MM.1S (cell line): ENCODE data around the gene TRAF3.

ENCODE experiments used
- DNase-seq: peaks from one replicate; pipeline ENCODE4 v3.0.0-alpha.2; 2015
- H2AFZ ChIP-seq: fragments of 300-600 bp; sonication (generic); 2 replicates; pipeline ENCODE4 v1.6.0; 2016; ENCODE audit warnings: antibody characterized with exemption, low read length
- H3F3A ChIP-seq: fragments of 300-600 bp; sonication (generic); 2 replicates; pipeline ENCODE4 v1.6.1; 2016; ENCODE audit warnings: mild to moderate bottlenecking, antibody characterized with exemption, low read length, moderate library complexity, mixed read lengths; ENCODE audit not compliant: insufficient read depth
- H3K27ac ChIP-seq: fragments of 300-600 bp; sonication (generic); 2 replicates; pipeline ENCODE4 v1.5.1; 2016; ENCODE audit warnings: mild to moderate bottlenecking, low read length
- H3K27me3 ChIP-seq: fragments of 300-600 bp; sonication (generic); replicated peaks from 2 replicates; pipeline ENCODE4 v1.6.0; 2016; ENCODE audit warnings: low read length; ENCODE audit not compliant: insufficient read depth
- H3K36me3 ChIP-seq: fragments of 300-600 bp; sonication (generic); replicated peaks from 2 replicates; pipeline ENCODE4 v1.6.1; 2016; ENCODE audit warnings: mild to moderate bottlenecking, low read length, mixed read lengths; ENCODE audit not compliant: insufficient read depth
- H3K4me1 ChIP-seq: fragments of 300-600 bp; sonication (generic); 2 replicates; pipeline ENCODE4 v1.6.1; 2016; ENCODE audit warnings: low read length, mixed read lengths
- H3K4me2 ChIP-seq: fragments of 300-600 bp; sonication (generic); 2 replicates; pipeline ENCODE4 v1.6.0; 2016; ENCODE audit warnings: low read depth, low read length
- H3K4me3 ChIP-seq: fragments of 300-600 bp; sonication (generic); 2 replicates; pipeline ENCODE4 v1.5.1; 2016; ENCODE audit warnings: low read length, mixed read lengths
- H3K79me2 ChIP-seq: fragments of 300-600 bp; sonication (generic); 2 replicates; pipeline ENCODE4 v1.6.1; 2016; ENCODE audit warnings: mixed run types, low read length, mixed read lengths
- H3K9ac ChIP-seq: fragments of 300-600 bp; sonication (generic); 2 replicates; pipeline ENCODE4 v1.6.1; 2016; ENCODE audit warnings: low read length, mixed read lengths
- H3K9me2 ChIP-seq: fragments of 300-600 bp; sonication (generic); replicated peaks from 2 replicates; pipeline ENCODE4 v1.6.1; 2016; ENCODE audit warnings: mild to moderate bottlenecking, low read length, mixed read lengths; ENCODE audit not compliant: insufficient read depth
- H3K9me3 ChIP-seq: fragments of 300-600 bp; sonication (generic); replicated peaks from 2 replicates; pipeline ENCODE4 v1.6.1; 2016; ENCODE audit warnings: mild to moderate bottlenecking, low read length, mixed read lengths; ENCODE audit not compliant: insufficient read depth
- H4K20me1 ChIP-seq: fragments of 300-600 bp; sonication (generic); 2 replicates; pipeline ENCODE4 v1.6.1; 2016; ENCODE audit warnings: mild to moderate bottlenecking, low read length, moderate library complexity, mixed read lengths; ENCODE audit not compliant: insufficient read depth
- CTCF ChIP-seq: fragments of 300-600 bp; sonication (generic); IDR thresholded peaks from 2 replicates; pipeline ENCODE4 v1.5.1; 2016; ENCODE audit warnings: antibody characterized with exemption, low read length, mixed read lengths
- EZH2 ChIP-seq: fragments of 300-600 bp; sonication (generic); optimal IDR thresholded peaks from 2 replicates; pipeline ENCODE3; 2017; ENCODE audit warnings: low read depth, mild to moderate bottlenecking, antibody characterized with exemption, low read length, mixed read lengths
- EZH2phosphoT487 ChIP-seq: fragments of 300-600 bp; sonication (generic); IDR thresholded peaks from 2 replicates; pipeline ENCODE4 v1.6.1; 2018; ENCODE audit warnings: antibody characterized with exemption, low read length

TRAF3 gene

GRCh38 chr14:102878174-102878969, 101.1 kb downstream of the TRAF3 start:
- H3K36me3 ChIP-seq: no peaks in the 10 kb centered on the region
- DNase-seq: no peak
- H3K27me3 ChIP-seq: no peaks in the 10 kb centered on the region
- no peaks in the 10 kb centered on the region for H3K79me2 ChIP-seq
- no peak overlapping the region for H3K9ac ChIP-seq
- H3K9me3 ChIP-seq: no peaks in the 10 kb centered on the region
- H3F3A ChIP-seq: no peaks in the 10 kb centered on the region
- H3K27ac ChIP-seq: no peak overlapping the region
- no peaks in the 10 kb centered on the region for H4K20me1 ChIP-seq
- H3K4me2 ChIP-seq: no peak overlapping the region
- no peak overlapping the region for H3K4me3 ChIP-seq
- no peaks in the 10 kb centered on the region for H3K4me1 ChIP-seq
- H2AFZ ChIP-seq: no peak overlapping the region
- no peak for TF ChIP-seq EZH2
- TF ChIP-seq EZH2phosphoT487: no peak
- TF ChIP-seq CTCF: no peak
- no peaks in the 10 kb centered on the region for H3K9me2 ChIP-seq

GRCh38 chr14:102878970-102879460, 101.8 kb downstream of the TRAF3 start:
- H3F3A ChIP-seq: no peaks in the 10 kb centered on the region
- DNase-seq: no peak
- no peaks in the 10 kb centered on the region for H3K4me1 ChIP-seq
- H3K36me3 ChIP-seq: no peaks in the 10 kb centered on the region
- H3K4me3 ChIP-seq: no peak overlapping the region
- no peaks in the 10 kb centered on the region for H3K79me2 ChIP-seq
- H3K9me3 ChIP-seq: no peaks in the 10 kb centered on the region
- no peaks in the 10 kb centered on the region for H4K20me1 ChIP-seq
- H3K27ac ChIP-seq: no peak overlapping the region
- TF ChIP-seq EZH2: no peak
- TF ChIP-seq CTCF: no peak
- TF ChIP-seq EZH2phosphoT487: no peak
- H3K9ac ChIP-seq: no peak overlapping the region
- no peaks in the 10 kb centered on the region for H3K9me2 ChIP-seq
- no peak overlapping the region for H2AFZ ChIP-seq
- H3K4me2 ChIP-seq: no peak overlapping the region
- H3K27me3 ChIP-seq: no peaks in the 10 kb centered on the region

- Histone ChIP-seq H3K9me2 (no peaks in the 10 kb centered on the region), H4K20me1 (no peaks in the 10 kb centered on the region)
These were observed 105.1 kb downstream of the TRAF3 start for GRCh38 chr14:102882226-102882906.

More at GRCh38 chr14:102882226-102882906, 105.1 kb downstream of the TRAF3 start:
- H3K4me3 ChIP-seq: no peak overlapping the region
- H3K27me3 ChIP-seq: no peaks in the 10 kb centered on the region
- no peak overlapping the region for H3K4me2 ChIP-seq
- H2AFZ ChIP-seq: no peak overlapping the region
- no peak for DNase-seq
- no peaks in the 10 kb centered on the region for H3K9me3 ChIP-seq
- no peaks in the 10 kb centered on the region for H3K4me1 ChIP-seq
- no peaks in the 10 kb centered on the region for H3F3A ChIP-seq
- H3K9ac ChIP-seq: no peak overlapping the region
- no peaks in the 10 kb centered on the region for H3K79me2 ChIP-seq
- TF ChIP-seq EZH2: no peak
- TF ChIP-seq CTCF: no peak
- TF ChIP-seq EZH2phosphoT487: no peak
- no peak overlapping the region for H3K27ac ChIP-seq
- no peaks in the 10 kb centered on the region for H3K36me3 ChIP-seq
